Cardiac muscle cell (in vitro differentiated cells and primary cell): Measurements from ENCODE around the gene ACAT2. TPM values are rescaled to one million over a fixed set of nuclear protein-coding genes. Genes with fewer than 3 reads are reported as not detected.
"Not testable (repeated sequence)": the region's sequence is repeated elsewhere in the genome, so short reads cannot be mapped to it uniquely, and the experiment has no call there.

Experiments used
- DNase-seq, 2 donors: peaks; one replicate each; pipeline versions ENCODE4 v3.0.0 to v3.0.0-alpha.2; 2010 to 2017; ENCODE audit warnings: low read depth in 1 of 2, low spot score in 1 of 2
- H3K27ac ChIP-seq: fragments of 200-600 bp; sonication (generic); 2 replicates; pipeline ENCODE4 v1.5.1; 2016
- H3K27me3 ChIP-seq: fragments of 200-600 bp; sonication (generic); 2 replicates; pipeline ENCODE4 v1.6.0; 2016; ENCODE audit warnings: control low read depth
- H3K36me3 ChIP-seq: fragments of 200-600 bp; sonication (generic); 2 replicates; pipeline ENCODE4 v1.5.1; 2016; ENCODE audit warnings: control low read depth
- H3K4me1 ChIP-seq: fragments of 200-600 bp; sonication (generic); 2 replicates; pipeline ENCODE4 v1.8.1; 2017; ENCODE audit warnings: low read depth, mild to moderate bottlenecking, mixed run types
- H3K4me3 ChIP-seq: fragments of 200-600 bp; sonication (generic); 2 replicates; pipeline ENCODE4 v1.5.1; 2016; ENCODE audit warnings: mild to moderate bottlenecking
- H3K9me3 ChIP-seq: fragments of 200-600 bp; sonication (generic); 2 replicates; pipeline ENCODE4 v1.5.1; 2017; ENCODE audit warnings: low read depth, mild to moderate bottlenecking, control low read depth
- polyA plus RNA-seq: library from polyadenylated mRNA; unstranded; fragments of >200 nt; fragmentation: Nextera tagmentation; extraction: Ambion mirVana; gene quantifications from 2 replicates; pipeline ENCODE4 v1.2.1, GENCODE V29; 2016
- total RNA-seq: library from RNA; depleted of rRNA; stranded (reverse); fragments of >200 nt; gene quantifications from 2 replicates; pipeline ENCODE4 v1.2.3, GENCODE V29; 2016
- TF ChIP-seq, protein P1 (sequence below): IDR thresholded peaks from 2 replicates; pipeline ENCODE4 v1.5.1; 2012; ENCODE audit warnings: low read depth, mild to moderate bottlenecking, low read length

The ACAT2 gene
- total and polyA plus RNA-seq, 2 experiments from 2014 or later, result 14.2 to 179 TPM

DNA sequence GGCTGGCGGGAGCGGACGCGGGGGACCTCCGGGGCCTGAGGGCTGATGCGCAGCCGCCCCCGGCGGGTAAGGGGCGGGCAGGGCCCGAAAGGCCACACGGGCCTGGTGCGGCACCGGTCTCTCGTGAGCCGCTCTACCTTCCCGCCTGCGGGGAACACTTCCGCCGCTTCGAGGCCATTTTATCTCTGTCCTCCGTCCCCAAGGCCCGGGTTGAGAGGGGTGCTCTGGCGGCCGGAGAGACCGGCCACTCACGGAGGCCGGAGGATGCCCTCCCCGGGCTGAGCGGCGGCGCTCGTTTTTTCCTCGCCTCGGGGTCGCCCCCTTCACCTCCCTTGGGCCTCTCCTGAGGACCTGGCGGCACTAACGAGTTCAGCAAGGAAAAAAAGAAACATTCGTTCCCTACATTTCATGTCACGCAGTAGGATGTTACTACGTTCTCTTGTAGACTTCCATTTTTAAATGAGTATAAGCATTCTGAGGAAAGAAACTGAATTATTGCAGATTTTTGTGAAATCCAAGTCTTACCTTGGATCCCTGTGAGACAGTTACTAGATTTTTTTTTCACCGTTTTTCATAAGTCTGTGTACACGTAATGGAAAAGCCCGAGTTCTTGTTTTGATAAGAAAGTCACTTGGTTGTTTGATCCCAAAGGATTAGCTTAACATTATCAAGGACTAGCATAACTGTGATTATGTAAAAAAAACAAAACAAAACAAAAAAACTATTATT, 34.0 kb upstream of the ACAT2 start:
- H3K27me3 ChIP-seq, result no peaks in the 10 kb centered on the region
- H3K27ac ChIP-seq, result peak overlapping the region; percentile 100
- H3K9me3 ChIP-seq, result no peaks in the 10 kb centered on the region
- H3K4me1 ChIP-seq, result peaks cover 26% of the 10 kb centered on the region
- peak overlapping the region; percentile 69 for H3K4me3 ChIP-seq
- DNase-seq, result peak; percentile 33 to 61
- H3K36me3 ChIP-seq, result no peaks in the 10 kb centered on the region
- TF ChIP-seq, protein P1, sequence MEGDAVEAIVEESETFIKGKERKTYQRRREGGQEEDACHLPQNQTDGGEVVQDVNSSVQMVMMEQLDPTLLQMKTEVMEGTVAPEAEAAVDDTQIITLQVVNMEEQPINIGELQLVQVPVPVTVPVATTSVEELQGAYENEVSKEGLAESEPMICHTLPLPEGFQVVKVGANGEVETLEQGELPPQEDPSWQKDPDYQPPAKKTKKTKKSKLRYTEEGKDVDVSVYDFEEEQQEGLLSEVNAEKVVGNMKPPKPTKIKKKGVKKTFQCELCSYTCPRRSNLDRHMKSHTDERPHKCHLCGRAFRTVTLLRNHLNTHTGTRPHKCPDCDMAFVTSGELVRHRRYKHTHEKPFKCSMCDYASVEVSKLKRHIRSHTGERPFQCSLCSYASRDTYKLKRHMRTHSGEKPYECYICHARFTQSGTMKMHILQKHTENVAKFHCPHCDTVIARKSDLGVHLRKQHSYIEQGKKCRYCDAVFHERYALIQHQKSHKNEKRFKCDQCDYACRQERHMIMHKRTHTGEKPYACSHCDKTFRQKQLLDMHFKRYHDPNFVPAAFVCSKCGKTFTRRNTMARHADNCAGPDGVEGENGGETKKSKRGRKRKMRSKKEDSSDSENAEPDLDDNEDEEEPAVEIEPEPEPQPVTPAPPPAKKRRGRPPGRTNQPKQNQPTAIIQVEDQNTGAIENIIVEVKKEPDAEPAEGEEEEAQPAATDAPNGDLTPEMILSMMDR, result no peak

DNA sequence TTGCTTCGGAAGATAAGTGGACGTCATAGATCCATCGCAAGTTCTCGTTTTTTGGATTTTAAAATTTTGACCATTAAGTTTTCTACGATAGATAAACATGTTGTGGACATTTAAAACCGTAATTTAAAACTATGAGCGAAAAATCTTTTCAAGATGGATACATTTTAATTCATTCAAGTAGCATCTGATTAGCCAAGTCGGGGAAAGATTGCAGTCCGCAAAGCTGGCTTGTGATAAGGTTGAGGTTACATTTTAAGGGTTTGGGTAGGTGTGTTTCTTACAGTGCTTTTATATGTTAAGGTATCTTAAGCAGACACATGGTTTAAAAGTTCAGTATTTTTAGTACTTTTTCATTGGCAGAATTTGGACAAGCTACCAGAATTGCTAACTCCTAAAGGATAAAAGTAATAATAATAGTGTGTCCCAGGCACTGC, 33.3 kb upstream of the ACAT2 start:
- peaks cover 26% of the 10 kb centered on the region for H3K4me1 ChIP-seq
- peak in 1 of 2 donors; percentile 9 for DNase-seq
- peak overlapping the region; percentile 69 for H3K4me3 ChIP-seq
- TF ChIP-seq, protein P1, result no peak
- no peaks in the 10 kb centered on the region for H3K27me3 ChIP-seq
- peak overlapping the region; percentile 100 for H3K27ac ChIP-seq
- no peaks in the 10 kb centered on the region for H3K9me3 ChIP-seq
- H3K36me3 ChIP-seq, result no peaks in the 10 kb centered on the region

DNA sequence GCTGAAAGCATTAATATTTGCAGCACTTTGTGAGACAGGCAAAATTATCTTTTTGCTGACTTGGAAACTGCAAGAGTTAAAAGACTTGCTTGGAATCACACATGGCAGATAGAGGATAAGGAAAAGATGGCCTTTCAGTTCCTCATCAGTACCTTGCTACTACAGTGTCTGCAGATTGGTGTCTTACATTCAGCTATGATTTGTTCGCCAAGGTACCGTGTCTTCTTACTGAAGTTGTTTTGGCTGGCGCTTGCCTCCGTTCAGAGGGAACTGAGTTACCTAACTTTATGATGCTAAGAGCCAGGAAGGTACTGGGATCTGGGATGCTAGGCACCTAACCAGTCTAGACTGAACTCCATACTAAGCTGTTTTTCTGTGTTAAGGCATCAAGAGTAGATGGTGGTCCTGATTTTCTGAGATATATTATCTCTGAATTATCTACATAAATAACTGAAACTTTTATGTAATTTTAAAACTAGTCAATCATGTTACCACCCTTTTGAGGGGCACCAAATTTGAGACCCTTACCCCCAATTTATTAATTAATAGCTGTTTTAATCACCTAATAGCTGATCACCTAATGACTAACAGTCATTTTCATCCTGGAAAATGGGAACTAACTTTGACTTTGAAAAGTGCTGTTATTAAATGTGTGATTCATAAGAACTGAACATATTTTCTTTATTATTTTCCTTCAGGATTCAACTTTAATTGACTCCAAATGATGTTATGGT, 32.1 kb upstream of the ACAT2 start:
- DNase-seq, result peak; percentile 5 to 19
- Histone ChIP-seq H3K4me1 (peaks cover 26% of the 10 kb centered on the region), H3K27ac (peak overlapping the region; percentile 100), H3K9me3 (no peaks in the 10 kb centered on the region), H3K27me3 (no peaks in the 10 kb centered on the region), H3K4me3 (peak overlapping the region; percentile 69), H3K36me3 (no peaks in the 10 kb centered on the region)
- TF ChIP-seq, protein P1, result no peak

DNA sequence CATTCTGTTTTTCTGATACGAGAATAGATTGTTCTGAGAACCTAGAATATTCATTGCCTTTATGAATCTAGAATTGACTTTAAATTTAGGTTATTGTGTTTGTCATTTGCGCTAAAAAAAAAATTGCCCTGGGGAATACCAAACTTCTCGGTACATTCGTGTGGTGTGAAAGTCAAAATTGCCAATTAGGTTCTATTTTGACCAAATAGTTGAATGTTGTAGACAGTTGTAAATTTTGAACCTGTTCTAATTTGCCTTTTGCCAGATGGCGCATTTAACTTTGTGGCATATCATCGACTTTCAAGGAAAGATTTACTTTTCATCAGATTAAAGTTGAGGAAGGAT, 31.5 kb upstream of the ACAT2 start:
- Histone ChIP-seq H3K27ac (no peak overlapping the region), H3K27me3 (no peaks in the 10 kb centered on the region), H3K9me3 (no peaks in the 10 kb centered on the region), H3K36me3 (no peaks in the 10 kb centered on the region), H3K4me3 (no peak overlapping the region), H3K4me1 (peaks cover 26% of the 10 kb centered on the region)
- no peak for DNase-seq
- TF ChIP-seq, protein P1, result no peak

DNA sequence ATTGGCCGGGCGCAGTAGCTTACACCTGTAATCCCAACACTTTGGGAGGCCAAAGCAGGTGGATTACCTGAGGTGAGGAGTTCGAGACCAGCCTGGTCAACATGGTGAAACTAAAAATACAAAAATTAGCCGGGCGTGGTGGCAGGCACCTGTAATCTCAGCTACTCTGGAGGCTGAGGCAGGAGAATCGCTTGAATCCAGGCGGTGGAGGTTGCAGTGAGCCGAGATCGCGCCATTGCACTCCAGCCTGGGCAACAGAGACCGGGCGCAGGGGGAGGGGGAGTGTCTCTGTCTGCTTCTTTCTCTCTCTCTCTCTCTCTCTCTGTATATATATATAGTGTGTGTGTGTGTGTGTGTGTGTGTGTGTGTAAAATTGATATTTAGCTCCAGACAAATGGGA, 29.3 kb upstream of the ACAT2 start:
- not testable (repeated sequence) for H3K27ac ChIP-seq, H3K4me3 ChIP-seq, DNase-seq, H3K27me3 ChIP-seq, H3K36me3 ChIP-seq, H3K9me3 ChIP-seq
- H3K4me1 ChIP-seq, result peaks cover 23% of the 10 kb centered on the region

DNA sequence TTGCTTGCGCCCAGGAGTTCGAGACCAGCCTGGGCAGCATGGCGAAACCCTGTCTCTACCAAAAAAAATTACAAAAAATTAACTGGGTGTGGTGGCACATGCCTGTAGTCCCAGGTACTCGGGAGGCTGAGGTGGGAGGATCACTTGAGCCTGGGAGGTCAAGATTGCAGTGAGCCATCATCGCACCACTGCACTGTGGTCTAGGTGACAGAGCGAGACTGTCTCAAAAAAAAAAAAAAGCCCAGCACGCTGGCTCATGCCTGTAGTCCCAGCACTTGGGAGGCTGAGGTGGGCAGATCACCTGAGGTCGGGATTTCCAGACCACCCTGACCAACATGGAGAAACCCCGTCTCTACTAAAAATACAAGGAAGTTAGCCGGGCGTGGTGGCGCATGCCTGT, 28.4 kb upstream of the ACAT2 start:
- H3K4me1 ChIP-seq, result peaks cover 23% of the 10 kb centered on the region
- H3K27ac ChIP-seq, DNase-seq, H3K27me3 ChIP-seq, H3K4me3 ChIP-seq, H3K36me3 ChIP-seq, H3K9me3 ChIP-seq: not testable (repeated sequence)
